Measurements from ENCODE around the gene KLF5.

- TF ChIP-seq EZH2 (IDR thresholded peaks at IDR 0.05) (no peak), POLR2AphosphoS5 (IDR thresholded peaks at IDR 0.05; ENCODE audit: borderline replicate concordance, low read depth, low read length) (no peak)
These were observed 30.4 kb downstream of the KLF5 start for GRCh38 chr13:73089213-73089612.
